ENCODE measurements around the gene ACTA1. TPM values are rescaled to one million over a fixed set of nuclear protein-coding genes. Genes with fewer than 3 reads are reported as not detected.

Gene ACTA1
- total and polyA plus RNA-seq, 2 donors (not counting 3 experiments of a cell fraction or from before 2014, with no cell fraction given), result 0.22 to 0.33 TPM

GRCh38 chr1:229479660-229480399, 45.9 kb upstream of the ACTA1 start:
- dilution Hi-C loops (cut with MboI; ENCODE audit: extremely low pct_ligation_motif_present, low sequenced_read_pairs), result no loop called here
- Histone ChIP-seq H3K36me3 (ENCODE audit: control insufficient read depth in 2 of 2, extremely low read depth in 1 of 2, insufficient read depth in 2 of 2, low read length in 2 of 2) (peaks cover 11 to 13% of the 10 kb centered on the region in 2 experiments), H3K4me2 (ENCODE audit: insufficient read depth, low read length) (no peak overlapping the region), H3K27me3 (ENCODE audit: control insufficient read depth in 2 of 2, insufficient read depth in 2 of 2, low read length in 2 of 2) (no peaks in the 10 kb centered on the region), H3K4me3 (replicated peaks in 1 of 3; ENCODE audit: insufficient read depth in 1 of 3, low read depth in 1 of 3, low read length in 3 of 3) (no peak overlapping the region), H3K4me1 (ENCODE audit: control insufficient read depth, extremely low read depth, insufficient read depth, low read length) (no peaks in the 10 kb centered on the region), H3K79me2 (ENCODE audit: control insufficient read depth, insufficient read depth, low read length) (no peaks in the 10 kb centered on the region), H2AFZ (ENCODE audit: low read depth, low read length) (no peak overlapping the region), H3K9ac (replicated peaks; ENCODE audit: extremely low read depth, insufficient read depth, low read length) (no peak overlapping the region), H4K20me1 (replicated peaks; ENCODE audit: control insufficient read depth, extremely low read depth, insufficient read depth, low read length) (no peaks in the 10 kb centered on the region), H3K27ac (ENCODE audit: insufficient read depth, low read depth, low read length) (no peak overlapping the region), H3K9me3 (replicated peaks; ENCODE audit: control insufficient read depth, insufficient read depth, low read length) (no peaks in the 10 kb centered on the region), H3K9me1 (replicated peaks; ENCODE audit: control insufficient read depth, extremely low read depth, insufficient read depth, low read length) (no peaks in the 10 kb centered on the region)
- DNase-seq (ENCODE audit: low read depth, low spot score), result no peak
- TF ChIP-seq MYC (IDR thresholded peaks at IDR 0.05; ENCODE audit: low read depth, low read length) (no peak), POLR2AphosphoS5 (IDR thresholded peaks at IDR 0.05; ENCODE audit: insufficient read depth, low read depth, low read length) (no peak), FOS (IDR thresholded peaks at IDR 0.05; ENCODE audit: borderline replicate concordance, insufficient read depth, low read length) (no peak), JUN (IDR thresholded peaks at IDR 0.05; ENCODE audit: borderline replicate concordance, insufficient read depth, insufficient read length, low read depth) (no peak), EZH2 (IDR thresholded peaks at IDR 0.05; ENCODE audit: borderline replicate concordance, low read depth, low read length, severe bottlenecking) (no peak), POLR2A (IDR thresholded peaks at IDR 0.05; ENCODE audit: low read depth, low read length) (no peak), CTCF (IDR thresholded peaks at IDR 0.05; ENCODE audit: extremely low read depth in 1 of 2, insufficient read depth in 1 of 2, low read depth in 1 of 2, low read length in 2 of 2) (no peak), MAX (IDR thresholded peaks at IDR 0.05; ENCODE audit: insufficient read depth, insufficient read length) (no peak), GATA2 (IDR thresholded peaks at IDR 0.05; ENCODE audit: insufficient read depth, insufficient read length, low read depth, low read length) (no peak)
- no peak for FAIRE-seq
- CTCF ChIA-PET, result interaction anchor here (1.6 to 8.2 kb wide), 2 partner anchors 221 to 815 kb away, joined by 6 to 295 read pairs; no protein-coding TSS in a partner anchor
- POLR2A ChIA-PET, result no interaction called here
- intact Hi-C loops (cut with micrococcal nuclease), result no loop called here
- BruUV-seq (replicated peaks), result no TSS peak
